Loucy (cell line): Measurements from ENCODE around the gene FNDC1.

Experiments used
- EZH2phosphoT487 ChIP-seq: fragments of 200-600 bp; IDR thresholded peaks from 2 replicates; pipeline ENCODE4 v1.6.1; 2018; ENCODE audit warnings: antibody characterized with exemption, mild to moderate bottlenecking, moderate library complexity, borderline replicate concordance
- TF ChIP-seq, protein P1 (sequence below): fragments of 200-600 bp; sonication (generic); conservative IDR thresholded peaks from 2 replicates; pipeline ENCODE4 v1.5.1; 2014; ENCODE audit warnings: mild to moderate bottlenecking, antibody characterized with exemption, low read length

DNA sequence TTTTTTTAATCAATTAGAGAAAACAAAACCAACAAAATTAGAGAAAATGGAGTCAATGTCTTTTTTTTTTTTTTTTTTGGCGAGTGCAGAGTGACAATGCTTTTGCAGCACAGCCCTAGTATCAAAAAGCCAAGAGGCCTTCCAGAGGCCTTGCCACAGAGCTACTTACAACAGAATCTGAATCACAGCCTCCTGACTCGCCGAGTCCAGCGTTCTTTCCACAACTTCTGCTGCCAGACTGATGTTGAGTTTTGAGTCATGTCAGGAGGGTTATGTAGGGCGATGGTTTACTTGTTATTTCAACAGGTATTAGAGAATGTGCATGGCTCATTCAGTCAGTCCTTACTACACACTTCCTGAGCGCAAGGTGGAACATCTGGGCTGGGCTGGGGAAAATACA, 88.6 kb downstream of the FNDC1 start:
- TF ChIP-seq, protein P1, sequence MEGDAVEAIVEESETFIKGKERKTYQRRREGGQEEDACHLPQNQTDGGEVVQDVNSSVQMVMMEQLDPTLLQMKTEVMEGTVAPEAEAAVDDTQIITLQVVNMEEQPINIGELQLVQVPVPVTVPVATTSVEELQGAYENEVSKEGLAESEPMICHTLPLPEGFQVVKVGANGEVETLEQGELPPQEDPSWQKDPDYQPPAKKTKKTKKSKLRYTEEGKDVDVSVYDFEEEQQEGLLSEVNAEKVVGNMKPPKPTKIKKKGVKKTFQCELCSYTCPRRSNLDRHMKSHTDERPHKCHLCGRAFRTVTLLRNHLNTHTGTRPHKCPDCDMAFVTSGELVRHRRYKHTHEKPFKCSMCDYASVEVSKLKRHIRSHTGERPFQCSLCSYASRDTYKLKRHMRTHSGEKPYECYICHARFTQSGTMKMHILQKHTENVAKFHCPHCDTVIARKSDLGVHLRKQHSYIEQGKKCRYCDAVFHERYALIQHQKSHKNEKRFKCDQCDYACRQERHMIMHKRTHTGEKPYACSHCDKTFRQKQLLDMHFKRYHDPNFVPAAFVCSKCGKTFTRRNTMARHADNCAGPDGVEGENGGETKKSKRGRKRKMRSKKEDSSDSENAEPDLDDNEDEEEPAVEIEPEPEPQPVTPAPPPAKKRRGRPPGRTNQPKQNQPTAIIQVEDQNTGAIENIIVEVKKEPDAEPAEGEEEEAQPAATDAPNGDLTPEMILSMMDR: no peak
- TF ChIP-seq EZH2phosphoT487: no peak
